ENCODE results near the gene CDH13. TPM values are rescaled to one million over a fixed set of nuclear protein-coding genes. Genes with fewer than 3 reads are reported as not detected.

CDH13 gene
- total and polyA plus RNA-seq, 3 experiments from 2014 or later = not detected

GRCh38 chr16:83817022-83817421, 1190.3 kb downstream of the CDH13 start:
- Mint-ChIP-seq H3K27ac (peak overlapping the region in 1 of 8 donors; percentile 19), H3K4me1 (no peaks in the 10 kb centered on the region), H3K9me3 (no peaks in the 10 kb centered on the region), H3K27me3 (peaks cover 0 to under 1% of the 10 kb centered on the region in 2 donors), H3K36me3 (peaks cover 0 to 14% (median 3%) of the 10 kb centered on the region in 3 donors), H3K4me3 (no peak overlapping the region)
- no peak for DNase-seq
- POLR2A ChIA-PET = no interaction called here
- no peaks in the 10 kb centered on the region for H3K9me3 ChIP-seq (ENCODE audit: low read length)
- no peak overlapping the region for H3K27ac ChIP-seq (ENCODE audit: low read depth, low read length)
- H3K4me3 ChIP-seq (ENCODE audit: low read length) = no peak overlapping the region
- no peaks in the 10 kb centered on the region for H3K27me3 ChIP-seq (ENCODE audit: insufficient read depth, low read length, poor library complexity, severe bottlenecking)
- H3K4me1 ChIP-seq (ENCODE audit: insufficient read depth, low read length) = no peaks in the 10 kb centered on the region
- CTCF ChIA-PET = no interaction called here
- no peaks in the 10 kb centered on the region for H3K36me3 ChIP-seq (ENCODE audit: insufficient read depth, low read length)

GRCh38 chr16:83818276-83818675, 1191.5 kb downstream of the CDH13 start:
- no peak for DNase-seq
- no peaks in the 10 kb centered on the region for H3K9me3 ChIP-seq (ENCODE audit: low read length)
- no peak overlapping the region for H3K27ac ChIP-seq (ENCODE audit: low read depth, low read length)
- H3K9me3 Mint-ChIP-seq = no peaks in the 10 kb centered on the region
- peaks cover 0 to 1% (median 0%) of the 10 kb centered on the region in 3 donors for H3K36me3 Mint-ChIP-seq
- POLR2A ChIA-PET = no interaction called here
- no peaks in the 10 kb centered on the region for H3K4me1 Mint-ChIP-seq
- CTCF ChIA-PET = no interaction called here
- peaks cover 2 to 13% of the 10 kb centered on the region in 2 donors for H3K27me3 Mint-ChIP-seq
- no peaks in the 10 kb centered on the region for H3K4me1 ChIP-seq (ENCODE audit: insufficient read depth, low read length)
- no peaks in the 10 kb centered on the region for H3K27me3 ChIP-seq (ENCODE audit: insufficient read depth, low read length, poor library complexity, severe bottlenecking)
- H3K36me3 ChIP-seq (ENCODE audit: insufficient read depth, low read length) = no peaks in the 10 kb centered on the region
- H3K4me3 Mint-ChIP-seq = no peak overlapping the region
- H3K27ac Mint-ChIP-seq = no peak overlapping the region
- no peak overlapping the region for H3K4me3 ChIP-seq (ENCODE audit: low read length)

- H3K4me3 ChIP-seq (ENCODE audit: low read length) = no peak overlapping the region
- Mint-ChIP-seq H3K9me3 (no peaks in the 10 kb centered on the region), H3K4me1 (no peaks in the 10 kb centered on the region), H3K36me3 (no peaks in the 10 kb centered on the region), H3K27me3 (peaks cover 2 to 13% of the 10 kb centered on the region in 2 donors), H3K27ac (no peak overlapping the region), H3K4me3 (no peak overlapping the region)
- H3K9me3 ChIP-seq (ENCODE audit: low read length) = no peaks in the 10 kb centered on the region
- CTCF ChIA-PET = no interaction called here
- H3K4me1 ChIP-seq (ENCODE audit: insufficient read depth, low read length) = no peaks in the 10 kb centered on the region
- H3K27ac ChIP-seq (ENCODE audit: low read depth, low read length) = no peak overlapping the region
- POLR2A ChIA-PET = no interaction called here
- DNase-seq = no peak
- no peaks in the 10 kb centered on the region for H3K36me3 ChIP-seq (ENCODE audit: insufficient read depth, low read length)
- no peaks in the 10 kb centered on the region for H3K27me3 ChIP-seq (ENCODE audit: insufficient read depth, low read length, poor library complexity, severe bottlenecking)
Measured at GRCh38 chr16:83819361-83819760, 1192.6 kb downstream of the CDH13 start.

- Mint-ChIP-seq H3K4me1 (peaks cover 4 to 5% (median 4%) of the 10 kb centered on the region in 3 donors), H3K9me3 (no peaks in the 10 kb centered on the region), H3K36me3 (no peaks in the 10 kb centered on the region), H3K4me3 (no peak overlapping the region), H3K27me3 (peaks cover 2 to 13% of the 10 kb centered on the region in 2 donors), H3K27ac (peak overlapping the region in 3 of 8 donors; percentile 33 to 57 (median 41))
- peak; percentile 52 to 81 (median 64) for DNase-seq
- H3K27ac ChIP-seq (ENCODE audit: low read depth, low read length) = no peak overlapping the region
- H3K4me1 ChIP-seq (ENCODE audit: insufficient read depth, low read length) = no peaks in the 10 kb centered on the region
- POLR2A ChIA-PET = no interaction called here
- H3K36me3 ChIP-seq (ENCODE audit: insufficient read depth, low read length) = no peaks in the 10 kb centered on the region
- no peak overlapping the region for H3K4me3 ChIP-seq (ENCODE audit: low read length)
- CTCF ChIA-PET = interaction anchor here (1.0 to 1.7 kb wide), 4 partner anchors 11 to 100 kb away, joined by 3 to 8 read pairs (median 4); partner anchors contain the start of gene MLYCD
- H3K27me3 ChIP-seq (ENCODE audit: insufficient read depth, low read length, poor library complexity, severe bottlenecking) = no peaks in the 10 kb centered on the region
- H3K9me3 ChIP-seq (ENCODE audit: low read length) = no peaks in the 10 kb centered on the region
Measured at GRCh38 chr16:83826146-83826913, 1199.6 kb downstream of the CDH13 start.

GRCh38 chr16:83830091-83830768, 1203.5 kb downstream of the CDH13 start:
- Histone ChIP-seq H3K9me3 (ENCODE audit: low read length) (no peaks in the 10 kb centered on the region), H3K27me3 (ENCODE audit: insufficient read depth, low read length, poor library complexity, severe bottlenecking) (no peaks in the 10 kb centered on the region), H3K4me3 (ENCODE audit: low read length) (no peak overlapping the region), H3K4me1 (ENCODE audit: insufficient read depth, low read length) (no peaks in the 10 kb centered on the region), H3K27ac (ENCODE audit: low read depth, low read length) (no peak overlapping the region), H3K36me3 (ENCODE audit: insufficient read depth, low read length) (no peaks in the 10 kb centered on the region)
- no peaks in the 10 kb centered on the region for H3K9me3 Mint-ChIP-seq
- ChIA-PET CTCF (no interaction called here), POLR2A (no interaction called here)
- H3K4me3 Mint-ChIP-seq = no peak overlapping the region
- H3K4me1 Mint-ChIP-seq = peaks cover 5 to 6% (median 5%) of the 10 kb centered on the region in 3 donors
- DNase-seq = no peak
- no peaks in the 10 kb centered on the region for H3K36me3 Mint-ChIP-seq
- H3K27me3 Mint-ChIP-seq = peaks cover 0 to 4% of the 10 kb centered on the region in 2 donors
- H3K27ac Mint-ChIP-seq = no peak overlapping the region

- Histone ChIP-seq H3K27ac (ENCODE audit: low read depth, low read length) (no peak overlapping the region), H3K9me3 (ENCODE audit: low read length) (no peaks in the 10 kb centered on the region), H3K36me3 (ENCODE audit: insufficient read depth, low read length) (no peaks in the 10 kb centered on the region), H3K4me1 (ENCODE audit: insufficient read depth, low read length) (peaks cover 6% of the 10 kb centered on the region), H3K4me3 (ENCODE audit: low read length) (no peak overlapping the region), H3K27me3 (ENCODE audit: insufficient read depth, low read length, poor library complexity, severe bottlenecking) (no peaks in the 10 kb centered on the region)
- H3K9me3 Mint-ChIP-seq = no peaks in the 10 kb centered on the region
- H3K27me3 Mint-ChIP-seq = peaks cover 0 to 4% of the 10 kb centered on the region in 2 donors
- no peak overlapping the region for H3K4me3 Mint-ChIP-seq
- no peak overlapping the region for H3K27ac Mint-ChIP-seq
- no peak for DNase-seq
- ChIA-PET CTCF (no interaction called here), POLR2A (no interaction called here)
- no peaks in the 10 kb centered on the region for H3K36me3 Mint-ChIP-seq
- H3K4me1 Mint-ChIP-seq = peaks cover 10 to 11% (median 10%) of the 10 kb centered on the region in 3 donors
Measured at GRCh38 chr16:83830769-83831455, 1204.1 kb downstream of the CDH13 start.

GRCh38 chr16:83831456-83831987, 1204.8 kb downstream of the CDH13 start:
- H3K36me3 Mint-ChIP-seq = no peaks in the 10 kb centered on the region
- ChIA-PET POLR2A (no interaction called here), CTCF (no interaction called here)
- Histone ChIP-seq H3K9me3 (ENCODE audit: low read length) (no peaks in the 10 kb centered on the region), H3K4me3 (ENCODE audit: low read length) (no peak overlapping the region), H3K27me3 (ENCODE audit: insufficient read depth, low read length, poor library complexity, severe bottlenecking) (no peaks in the 10 kb centered on the region), H3K36me3 (ENCODE audit: insufficient read depth, low read length) (no peaks in the 10 kb centered on the region), H3K27ac (ENCODE audit: low read depth, low read length) (no peak overlapping the region), H3K4me1 (ENCODE audit: insufficient read depth, low read length) (peaks cover 10% of the 10 kb centered on the region)
- H3K4me3 Mint-ChIP-seq = no peak overlapping the region
- H3K27me3 Mint-ChIP-seq = peaks cover 0 to 10% of the 10 kb centered on the region in 2 donors
- no peak for DNase-seq
- H3K4me1 Mint-ChIP-seq = peaks cover 13 to 14% (median 14%) of the 10 kb centered on the region in 3 donors
- no peaks in the 10 kb centered on the region for H3K9me3 Mint-ChIP-seq
- no peak overlapping the region for H3K27ac Mint-ChIP-seq

- Mint-ChIP-seq H3K36me3 (peaks cover 0 to 5% (median 0%) of the 10 kb centered on the region in 3 donors), H3K9me3 (no peaks in the 10 kb centered on the region), H3K4me3 (no peak overlapping the region), H3K27me3 (peaks cover 5 to 32% of the 10 kb centered on the region in 2 donors), H3K27ac (peak overlapping the region in 1 of 8 donors; percentile 23), H3K4me1 (peaks cover 13 to 18% (median 15%) of the 10 kb centered on the region in 3 donors)
- no peaks in the 10 kb centered on the region for H3K27me3 ChIP-seq (ENCODE audit: insufficient read depth, low read length, poor library complexity, severe bottlenecking)
- ChIA-PET POLR2A (no interaction called here), CTCF (no interaction called here)
- H3K36me3 ChIP-seq (ENCODE audit: insufficient read depth, low read length) = no peaks in the 10 kb centered on the region
- no peak overlapping the region for H3K27ac ChIP-seq (ENCODE audit: low read depth, low read length)
- H3K4me1 ChIP-seq (ENCODE audit: insufficient read depth, low read length) = peaks cover 10% of the 10 kb centered on the region
- no peaks in the 10 kb centered on the region for H3K9me3 ChIP-seq (ENCODE audit: low read length)
- H3K4me3 ChIP-seq (ENCODE audit: low read length) = no peak overlapping the region
- DNase-seq = no peak
Measured at GRCh38 chr16:83833921-83834320, 1207.2 kb downstream of the CDH13 start.
